AG09309 (cell line): ENCODE measurements around the gene ATP5F1C.
"Not testable (repeated sequence)": the region's sequence is repeated elsewhere in the genome, so short reads cannot be mapped to it uniquely, and the experiment has no call there.

Experiments used
- DNase-seq: peaks from one replicate; pipeline ENCODE4 v3.0.0-alpha.2; 2010; ENCODE audit warnings: low read depth
- H3K4me3 ChIP-seq: 2 replicates; pipeline ENCODE4 v1.5.1; 2011; ENCODE audit warnings: mild to moderate bottlenecking, low read depth, low read length, moderate library complexity; ENCODE audit not compliant: control insufficient read depth
- CTCF ChIP-seq: IDR thresholded peaks from 2 replicates; pipeline ENCODE4 v1.5.1; 2011; ENCODE audit warnings: mild to moderate bottlenecking, low read depth, low read length, inconsistent platforms; ENCODE audit not compliant: insufficient read depth, control insufficient read depth; ENCODE audit errors: missing control alignments

The ATP5F1C gene

GRCh38 chr10:7787857-7788638 is at the start of gene ATP5F1C, which contains the start of gene KIN:
Gene ATP5F1C, plus strand, starts transcription at chr10:7788177. Its CDS starts 31 bp downstream, at chr10:7788208.
Gene KIN, minus strand, starts transcription at chr10:7787993. Its CDS starts 60 bp downstream, at chr10:7787933.
- H3K4me3 ChIP-seq, result peak within 1 kb of the TSS; percentile 91
- DNase-seq, result peak; percentile 82
- TF ChIP-seq CTCF, result no peak

- TF ChIP-seq CTCF, result no peak
- no peak for DNase-seq
- no peak overlapping the region for H3K4me3 ChIP-seq
Observed at GRCh38 chr10:7738536-7739407, 49.2 kb upstream of the ATP5F1C start.

- no peak for DNase-seq
- TF ChIP-seq CTCF, result no peak
- H3K4me3 ChIP-seq, result no peak overlapping the region
Observed at GRCh38 chr10:7744307-7744706, 43.7 kb upstream of the ATP5F1C start.

- DNase-seq, H3K4me3 ChIP-seq: not testable (repeated sequence)
Observed at GRCh38 chr10:7748637-7749036, 39.3 kb upstream of the ATP5F1C start.

- no peak for DNase-seq
- H3K4me3 ChIP-seq, result no peak overlapping the region
- no peak for TF ChIP-seq CTCF
Observed at GRCh38 chr10:7750222-7750621, 37.8 kb upstream of the ATP5F1C start.

- no peak overlapping the region for H3K4me3 ChIP-seq
- DNase-seq, result no peak
- no peak for TF ChIP-seq CTCF
Observed at GRCh38 chr10:7752251-7752650, 35.7 kb upstream of the ATP5F1C start.

- no peak for DNase-seq
- no peak for TF ChIP-seq CTCF
- no peak overlapping the region for H3K4me3 ChIP-seq
Observed at GRCh38 chr10:7755103-7755502, 32.9 kb upstream of the ATP5F1C start.
